GM12872 (cell line): Measurements from ENCODE around the gene JPT2.

Source experiments
- TF ChIP-seq, protein P1 (sequence below): IDR thresholded peaks from 3 replicates; pipeline ENCODE4 v1.5.1; 2011; ENCODE audit warnings: low read depth, mild to moderate bottlenecking, low read length, moderate library complexity; ENCODE audit not compliant: insufficient read depth

Gene JPT2

DNA sequence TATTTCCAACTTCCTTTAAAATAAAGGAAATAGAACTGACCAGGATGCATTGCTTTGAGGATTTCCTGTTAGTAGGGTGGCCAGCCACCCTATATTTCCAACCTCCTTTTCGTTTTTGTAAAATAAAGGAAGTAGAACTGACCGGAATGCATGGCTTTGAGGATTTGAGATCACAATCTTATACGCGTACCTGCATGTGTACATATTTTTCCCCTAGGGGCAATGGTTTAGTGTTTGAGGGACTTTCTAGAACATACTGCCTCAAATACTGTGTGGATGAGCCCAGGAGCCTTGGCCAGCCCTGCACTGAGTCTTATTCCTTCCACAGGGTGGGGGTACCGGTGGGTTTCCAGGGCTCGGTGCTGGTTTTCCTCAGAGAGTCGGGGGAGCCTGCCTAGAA lies 53.5 kb downstream of the JPT2 start:
- TF ChIP-seq, protein P1, sequence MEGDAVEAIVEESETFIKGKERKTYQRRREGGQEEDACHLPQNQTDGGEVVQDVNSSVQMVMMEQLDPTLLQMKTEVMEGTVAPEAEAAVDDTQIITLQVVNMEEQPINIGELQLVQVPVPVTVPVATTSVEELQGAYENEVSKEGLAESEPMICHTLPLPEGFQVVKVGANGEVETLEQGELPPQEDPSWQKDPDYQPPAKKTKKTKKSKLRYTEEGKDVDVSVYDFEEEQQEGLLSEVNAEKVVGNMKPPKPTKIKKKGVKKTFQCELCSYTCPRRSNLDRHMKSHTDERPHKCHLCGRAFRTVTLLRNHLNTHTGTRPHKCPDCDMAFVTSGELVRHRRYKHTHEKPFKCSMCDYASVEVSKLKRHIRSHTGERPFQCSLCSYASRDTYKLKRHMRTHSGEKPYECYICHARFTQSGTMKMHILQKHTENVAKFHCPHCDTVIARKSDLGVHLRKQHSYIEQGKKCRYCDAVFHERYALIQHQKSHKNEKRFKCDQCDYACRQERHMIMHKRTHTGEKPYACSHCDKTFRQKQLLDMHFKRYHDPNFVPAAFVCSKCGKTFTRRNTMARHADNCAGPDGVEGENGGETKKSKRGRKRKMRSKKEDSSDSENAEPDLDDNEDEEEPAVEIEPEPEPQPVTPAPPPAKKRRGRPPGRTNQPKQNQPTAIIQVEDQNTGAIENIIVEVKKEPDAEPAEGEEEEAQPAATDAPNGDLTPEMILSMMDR: no peak

DNA sequence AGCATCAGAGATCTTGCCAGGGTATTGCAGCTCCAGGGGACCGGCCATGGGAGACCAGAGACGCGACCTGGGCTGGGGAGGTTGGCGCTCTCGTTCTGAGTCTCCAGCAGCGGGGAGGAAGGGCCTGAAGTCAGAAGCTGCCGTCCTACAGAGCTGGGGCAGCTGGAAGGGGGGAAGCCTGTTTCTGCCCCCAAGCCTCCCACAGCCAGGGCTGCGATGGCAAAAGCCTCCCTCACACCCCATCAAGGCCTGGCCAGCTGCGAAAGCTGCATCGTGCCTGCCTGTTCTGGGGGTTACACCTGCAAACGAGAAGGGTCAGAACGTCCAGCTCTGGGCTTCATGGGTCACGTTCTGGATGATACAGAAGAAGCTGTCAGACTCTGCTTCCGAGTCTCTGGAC lies 54.0 kb downstream of the JPT2 start:
- TF ChIP-seq, protein P1: no peak

- TF ChIP-seq, protein P1: no peak
Measured at GRCh38 chr16:1734123-1734522, 56.0 kb downstream of the JPT2 start.

DNA sequence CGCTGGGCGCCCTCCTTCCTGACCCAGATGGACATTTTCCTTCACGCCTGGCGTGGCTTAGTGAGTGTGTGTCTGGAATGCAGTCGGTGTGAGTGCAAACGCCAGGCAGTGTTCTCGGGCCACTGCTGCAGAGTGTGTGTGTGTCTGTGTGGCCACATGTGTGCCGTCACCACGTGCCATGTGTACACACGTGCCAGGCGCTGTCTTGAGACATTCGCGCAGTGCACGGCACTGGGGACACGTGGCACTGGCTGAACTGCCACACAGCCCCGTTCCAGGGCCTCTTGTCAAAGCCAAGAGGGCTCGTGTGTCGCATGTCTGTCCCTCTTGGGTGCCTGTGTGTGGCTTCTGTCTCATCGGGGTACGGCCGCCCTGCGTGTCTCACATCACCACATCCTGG lies 56.7 kb downstream of the JPT2 start:
- TF ChIP-seq, protein P1: no peak

- TF ChIP-seq, protein P1: no peak
Measured at GRCh38 chr16:1740234-1740633, 62.2 kb downstream of the JPT2 start.

DNA sequence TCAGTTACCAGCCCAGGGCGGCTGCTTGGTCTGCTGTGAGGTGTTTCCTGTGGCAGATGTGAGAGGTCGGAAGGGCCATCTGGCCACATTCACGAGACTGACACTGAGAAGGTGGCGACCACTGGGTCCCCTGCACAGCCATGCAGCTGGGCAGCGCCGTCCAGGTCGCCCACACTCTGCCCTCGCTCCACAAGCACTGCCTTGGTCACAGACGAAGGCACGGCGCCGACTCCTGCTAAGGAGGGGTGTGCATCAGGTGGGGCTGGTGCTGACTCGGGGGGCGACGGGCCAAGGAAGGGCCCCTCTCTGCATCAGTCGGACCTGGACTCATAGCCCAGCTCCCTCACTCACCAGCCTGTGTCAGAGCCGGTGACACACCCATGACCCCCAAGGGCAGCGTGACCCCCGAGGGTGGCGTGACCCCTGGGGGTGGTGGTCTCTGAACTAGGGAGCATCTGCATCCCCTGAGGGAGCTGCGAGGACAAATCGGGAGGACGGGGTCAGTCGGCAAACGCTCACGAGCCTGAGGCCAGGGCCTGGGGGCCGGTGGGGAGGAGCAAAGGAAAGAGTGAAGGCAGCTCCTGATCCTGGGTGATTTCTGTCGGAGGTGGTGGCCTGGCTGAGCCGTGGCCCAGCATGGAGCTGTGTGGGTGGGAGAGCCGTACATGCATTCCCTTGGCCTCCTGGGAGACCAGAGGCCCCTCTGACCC lies 62.9 kb downstream of the JPT2 start:
- TF ChIP-seq, protein P1: no peak

DNA sequence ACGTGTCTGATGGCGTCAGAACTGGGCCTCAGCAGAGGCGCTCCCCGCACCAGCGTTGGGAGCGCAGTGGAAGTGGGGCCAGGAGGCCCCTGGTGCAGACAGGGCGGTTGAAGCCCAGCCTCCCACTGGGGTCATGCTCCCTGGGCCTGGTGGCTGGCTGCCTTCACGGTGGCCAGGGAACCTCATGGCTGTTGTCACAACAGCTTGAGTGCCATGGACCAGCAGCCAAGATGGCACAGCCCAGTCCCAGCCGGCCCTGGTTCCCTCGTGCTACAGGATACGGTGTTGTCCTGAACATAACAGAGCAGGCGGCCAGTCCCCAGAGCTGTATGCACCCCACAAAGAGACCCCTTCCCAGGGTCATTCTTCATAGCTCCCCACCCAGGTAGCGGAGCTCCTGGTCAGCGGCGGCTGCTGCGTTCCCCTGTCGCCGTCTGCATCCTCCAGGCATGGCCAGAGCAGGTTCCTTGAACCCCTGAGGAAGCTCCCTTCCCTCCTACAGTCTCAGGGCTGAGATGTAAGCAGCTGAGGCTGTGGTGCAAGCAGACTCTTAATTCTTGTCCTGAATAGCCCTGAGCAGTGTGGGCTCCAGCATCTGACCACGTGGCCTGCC lies 63.6 kb downstream of the JPT2 start:
- TF ChIP-seq, protein P1: no peak
